Neural progenitor cell (in vitro differentiated cells): ENCODE results near the gene C2orf72.

Source experiments
- EZH2phosphoT487 ChIP-seq: fragments of 200-600 bp; sonication (generic); IDR thresholded peaks from 2 replicates; pipeline ENCODE4 v1.6.1; 2017; ENCODE audit warnings: antibody characterized with exemption
- TF ChIP-seq, protein P1 (sequence below): fragments of 200-600 bp; sonication (generic); IDR thresholded peaks from 2 replicates; pipeline ENCODE4 v1.5.1; 2017; ENCODE audit warnings: antibody characterized with exemption, mild to moderate bottlenecking

DNA sequence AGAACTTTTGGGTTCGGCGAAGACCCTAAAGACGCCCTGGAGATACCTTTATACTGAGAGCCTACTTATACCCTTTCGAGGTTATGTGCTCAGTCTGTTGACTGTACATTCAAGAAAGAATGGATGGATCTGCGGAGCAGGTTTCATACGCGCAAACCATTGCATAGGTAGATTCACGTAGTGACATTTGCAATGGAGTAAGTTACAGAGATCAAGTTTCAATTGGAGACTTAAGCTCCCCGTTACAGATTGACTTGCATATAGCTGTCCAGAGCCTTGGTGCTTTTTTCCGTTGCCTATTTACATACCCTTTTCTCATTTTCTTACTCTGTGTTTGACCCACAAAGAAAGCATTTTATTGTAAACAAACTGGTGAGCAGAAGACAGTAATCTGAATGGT is 20.3 kb downstream of the C2orf72 start:
- TF ChIP-seq, protein P1, sequence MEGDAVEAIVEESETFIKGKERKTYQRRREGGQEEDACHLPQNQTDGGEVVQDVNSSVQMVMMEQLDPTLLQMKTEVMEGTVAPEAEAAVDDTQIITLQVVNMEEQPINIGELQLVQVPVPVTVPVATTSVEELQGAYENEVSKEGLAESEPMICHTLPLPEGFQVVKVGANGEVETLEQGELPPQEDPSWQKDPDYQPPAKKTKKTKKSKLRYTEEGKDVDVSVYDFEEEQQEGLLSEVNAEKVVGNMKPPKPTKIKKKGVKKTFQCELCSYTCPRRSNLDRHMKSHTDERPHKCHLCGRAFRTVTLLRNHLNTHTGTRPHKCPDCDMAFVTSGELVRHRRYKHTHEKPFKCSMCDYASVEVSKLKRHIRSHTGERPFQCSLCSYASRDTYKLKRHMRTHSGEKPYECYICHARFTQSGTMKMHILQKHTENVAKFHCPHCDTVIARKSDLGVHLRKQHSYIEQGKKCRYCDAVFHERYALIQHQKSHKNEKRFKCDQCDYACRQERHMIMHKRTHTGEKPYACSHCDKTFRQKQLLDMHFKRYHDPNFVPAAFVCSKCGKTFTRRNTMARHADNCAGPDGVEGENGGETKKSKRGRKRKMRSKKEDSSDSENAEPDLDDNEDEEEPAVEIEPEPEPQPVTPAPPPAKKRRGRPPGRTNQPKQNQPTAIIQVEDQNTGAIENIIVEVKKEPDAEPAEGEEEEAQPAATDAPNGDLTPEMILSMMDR: no peak
- no peak for TF ChIP-seq EZH2phosphoT487
